SU-DHL-6 (cell line): ENCODE measurements around the gene RFX1.

Experiments
- CTCF ChIP-seq: fragments of 200-600 bp; sonication (generic); IDR thresholded peaks from one replicate; pipeline ENCODE4 v1.5.1; 2017; ENCODE audit warnings: antibody characterized with exemption, mild to moderate bottlenecking, low read length, moderate library complexity; ENCODE audit not compliant: insufficient read depth, poor library complexity, severe bottlenecking
- EZH2phosphoT487 ChIP-seq: fragments of 200-600 bp; sonication (generic), shearing (Covaris generic); conservative IDR thresholded peaks from 2 replicates; pipeline ENCODE4 v1.6.1; 2018; ENCODE audit warnings: mild to moderate bottlenecking, antibody characterized with exemption, low read length, moderate library complexity, mixed read lengths

GRCh38 chr19:13997631-13997962, 8.5 kb downstream of the RFX1 start:
- TF ChIP-seq CTCF (no peak), EZH2phosphoT487 (no peak)
